Measurements from ENCODE around the gene BTBD7.
A peak's percentile ranks its signal among the peaks of the same experiment; 100 is the strongest.

Gene BTBD7

GRCh38 chr14:93302688-93303581 lies 29.9 kb downstream of the BTBD7 start:
- DNase-seq (ENCODE audit: low spot score) = no peak

DNA sequence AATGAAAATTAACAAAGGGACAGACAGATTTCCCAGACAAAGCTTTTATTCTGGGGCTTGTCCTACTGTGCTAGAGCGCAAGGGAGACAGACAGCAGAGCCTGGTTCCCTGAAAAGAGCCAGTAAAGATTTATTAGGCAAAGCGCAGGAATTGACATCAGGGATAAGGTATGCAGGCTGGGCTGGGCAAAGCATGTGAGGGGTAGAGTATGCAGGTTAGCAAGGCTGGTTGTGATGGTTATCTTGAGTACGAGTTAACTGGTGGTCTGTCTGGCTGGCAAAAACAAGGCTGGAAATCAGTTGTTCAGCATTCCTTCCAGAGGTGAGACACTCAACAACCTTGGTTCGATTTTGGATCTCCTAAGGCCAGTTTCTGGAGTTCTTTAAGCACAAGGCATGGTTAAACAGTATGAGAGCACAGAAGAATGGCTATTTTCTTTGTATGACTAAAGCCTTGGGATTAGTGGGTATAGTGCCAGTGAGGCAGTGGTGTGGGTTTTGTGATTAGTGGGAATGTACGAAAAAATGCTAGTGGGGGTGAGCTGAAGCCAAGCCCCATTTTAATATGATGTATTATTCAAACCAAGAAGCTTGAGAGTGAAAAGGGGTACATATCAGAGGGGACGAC lies 30.9 kb downstream of the BTBD7 start:
- DNase-seq (ENCODE audit: low spot score) = peak; percentile 24

DNA sequence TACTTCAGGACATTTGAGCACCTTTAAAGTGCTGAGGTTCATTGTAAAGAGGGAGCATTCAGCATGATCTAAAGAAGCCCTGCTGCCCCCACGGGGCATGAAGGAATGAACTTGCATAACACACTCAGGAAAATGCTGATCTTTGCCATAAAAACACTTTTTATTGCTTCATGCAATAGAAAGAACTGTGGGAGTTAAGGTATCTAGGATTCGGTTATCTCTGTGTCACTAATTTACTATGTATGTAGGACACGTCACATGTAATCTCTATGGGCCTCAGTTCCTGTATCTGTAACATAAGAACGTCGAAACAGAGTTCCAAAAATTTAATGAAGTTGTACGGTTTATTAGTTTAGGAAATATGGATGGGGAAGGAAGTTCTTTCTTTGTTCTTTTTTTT lies 33.0 kb downstream of the BTBD7 start:
- DNase-seq (ENCODE audit: low spot score) = no peak

GRCh38 chr14:93299416-93299815 lies 33.4 kb downstream of the BTBD7 start:
- DNase-seq (ENCODE audit: low spot score) = no peak

DNA sequence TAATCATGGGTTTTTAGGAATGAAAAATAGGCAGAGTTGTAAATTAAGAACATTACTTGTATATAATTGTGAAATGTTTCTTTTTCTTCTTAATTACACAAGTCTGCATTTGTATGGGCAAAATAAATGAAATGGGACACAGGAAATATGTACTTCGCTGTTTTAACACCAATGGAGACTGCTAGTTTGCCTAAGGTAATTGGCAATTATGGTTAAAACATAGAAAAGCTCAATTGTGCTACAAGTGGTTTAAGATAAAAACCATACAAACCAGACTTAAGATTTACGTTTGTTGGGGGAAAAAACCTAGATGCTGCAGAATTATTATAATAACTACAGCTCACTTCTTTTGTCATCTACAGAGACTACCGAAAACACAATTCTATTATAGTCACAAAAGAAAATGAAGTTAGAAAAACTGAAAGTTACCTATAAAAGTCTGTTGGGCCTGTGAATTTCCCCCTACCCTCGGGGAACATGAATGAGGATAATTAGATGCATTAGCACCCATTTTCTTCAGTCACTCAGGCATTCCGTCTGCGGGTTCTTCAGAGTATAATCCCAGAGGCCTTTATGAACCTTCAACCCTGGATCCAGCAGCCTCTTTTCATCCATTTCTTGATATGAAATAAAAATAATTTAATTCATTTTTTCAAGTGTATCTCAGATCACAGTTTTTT lies 37.2 kb downstream of the BTBD7 start:
- no peak for DNase-seq (ENCODE audit: low spot score)

GRCh38 chr14:93286212-93286890 lies 46.5 kb downstream of the BTBD7 start:
- no peak for DNase-seq (ENCODE audit: low spot score)

GRCh38 chr14:93285044-93285443 lies 47.8 kb downstream of the BTBD7 start:
- DNase-seq (ENCODE audit: low spot score) = peak; percentile 57

- no peak for DNase-seq (ENCODE audit: low spot score)
Measured at GRCh38 chr14:93281937-93282336, 50.9 kb downstream of the BTBD7 start.

DNA sequence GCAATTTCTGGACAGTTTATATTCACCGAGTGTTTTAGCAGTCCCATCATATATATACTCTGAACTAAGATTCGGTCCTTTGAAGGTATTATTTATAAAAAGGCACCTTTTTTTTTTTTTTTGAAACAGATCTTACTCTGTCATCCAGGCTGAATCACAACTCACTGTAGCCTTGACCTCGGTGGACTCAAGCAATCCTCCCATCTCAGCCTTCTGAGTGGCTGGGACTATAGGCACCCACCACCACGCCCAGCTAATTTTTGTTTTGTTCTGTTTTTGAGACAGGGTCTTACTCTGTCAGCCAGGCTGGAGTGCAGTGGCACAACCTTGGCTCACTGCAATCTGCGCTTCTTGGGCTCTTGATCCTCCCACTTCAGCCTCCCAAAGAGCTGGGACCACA lies 52.1 kb downstream of the BTBD7 start:
- DNase-seq (ENCODE audit: low spot score) = no peak

- DNase-seq (ENCODE audit: low spot score) = no peak
Measured at GRCh38 chr14:93276031-93276716, 56.7 kb downstream of the BTBD7 start.

DNA sequence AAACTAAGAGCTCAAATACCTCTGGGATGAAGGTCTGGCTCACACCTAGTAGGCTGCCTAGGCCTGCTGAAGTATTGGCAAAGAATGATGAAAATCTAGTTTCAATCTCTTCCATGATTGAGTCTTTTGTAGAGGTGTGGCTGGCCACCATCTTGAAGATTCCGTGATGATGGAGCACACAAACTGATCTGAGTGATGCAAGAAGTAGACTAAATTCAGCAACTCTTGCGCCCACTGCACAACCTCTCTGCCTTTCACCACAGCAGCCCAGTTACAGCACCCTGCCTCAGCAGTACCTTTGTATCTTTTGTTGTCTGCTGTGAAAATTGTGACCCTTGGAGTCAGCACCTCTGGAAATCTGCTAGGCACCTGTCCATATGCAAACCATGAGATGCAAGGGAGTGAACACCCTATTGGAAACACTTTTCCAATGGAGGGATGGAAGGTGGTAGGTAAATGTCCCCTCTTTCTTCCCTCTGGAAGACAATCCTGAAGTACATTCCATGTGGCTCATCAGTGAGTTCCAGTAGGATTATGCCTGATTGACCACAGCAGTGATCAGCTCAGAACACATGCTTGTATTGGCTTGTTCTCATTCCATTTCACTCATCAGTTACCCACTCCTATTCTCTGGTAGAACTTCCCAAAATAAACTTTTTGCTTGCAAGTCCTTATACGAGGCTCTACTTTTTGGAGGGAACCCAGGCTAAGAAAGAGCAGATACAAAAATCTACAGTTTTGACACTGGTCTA lies 58.6 kb downstream of the BTBD7 start:
- DNase-seq (ENCODE audit: low spot score) = no peak

GRCh38 chr14:93271111-93271510 lies 61.7 kb downstream of the BTBD7 start:
- DNase-seq (ENCODE audit: low spot score) = no peak

- peak; percentile 24 for DNase-seq (ENCODE audit: low spot score)
Measured at GRCh38 chr14:93269341-93270068, 63.3 kb downstream of the BTBD7 start.

DNA sequence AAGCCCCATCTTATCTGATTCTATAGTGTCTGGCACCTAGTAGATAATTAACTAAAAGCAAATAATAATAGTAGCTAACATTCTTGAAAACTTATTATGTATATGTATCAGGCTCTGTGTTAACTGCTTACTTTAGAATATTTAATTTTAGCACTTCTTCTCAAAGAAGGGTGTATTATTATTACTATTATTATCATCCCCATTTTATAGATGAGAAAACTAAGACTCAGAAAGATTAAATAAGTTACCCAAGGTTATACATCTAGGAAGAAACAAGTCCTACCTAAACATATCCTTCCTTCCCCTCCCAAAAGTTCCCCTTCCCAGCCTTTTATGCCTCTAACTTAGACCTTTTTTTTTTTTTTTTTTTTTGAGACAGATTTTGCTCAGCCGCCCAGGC lies 64.4 kb downstream of the BTBD7 start:
- DNase-seq (ENCODE audit: low spot score) = no peak

DNA sequence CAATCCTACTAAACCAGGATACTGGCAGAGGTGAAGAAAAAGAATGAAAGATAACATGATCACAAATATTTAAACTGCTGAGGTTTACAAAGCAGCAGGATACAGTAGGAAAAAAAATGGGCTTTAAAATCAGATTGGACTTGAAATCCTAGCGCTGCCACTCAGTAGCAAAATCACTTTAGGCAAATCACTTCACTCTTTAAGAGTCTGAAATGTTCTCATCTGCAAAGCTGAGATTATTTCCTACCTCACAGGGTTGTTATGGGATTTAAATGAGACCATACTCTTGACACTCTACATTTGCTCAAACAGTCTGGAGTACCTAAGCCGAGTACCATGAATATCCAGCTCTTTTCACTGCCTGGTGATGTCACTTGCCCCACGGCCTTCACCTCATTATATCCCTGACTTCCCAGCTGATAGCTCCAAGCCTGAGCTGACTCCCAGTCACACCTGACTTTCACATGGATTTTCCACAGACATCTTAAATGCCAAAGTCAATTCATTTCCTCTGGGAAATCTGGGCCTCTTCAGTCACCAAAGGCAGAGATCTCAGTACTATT lies 65.6 kb downstream of the BTBD7 start:
- DNase-seq (ENCODE audit: low spot score) = no peak

- no peak for DNase-seq (ENCODE audit: low spot score)
Measured at GRCh38 chr14:93266127-93266526, 66.7 kb downstream of the BTBD7 start.

GRCh38 chr14:93263416-93263815 lies 69.4 kb downstream of the BTBD7 start:
- no peak for DNase-seq (ENCODE audit: low spot score)

DNA sequence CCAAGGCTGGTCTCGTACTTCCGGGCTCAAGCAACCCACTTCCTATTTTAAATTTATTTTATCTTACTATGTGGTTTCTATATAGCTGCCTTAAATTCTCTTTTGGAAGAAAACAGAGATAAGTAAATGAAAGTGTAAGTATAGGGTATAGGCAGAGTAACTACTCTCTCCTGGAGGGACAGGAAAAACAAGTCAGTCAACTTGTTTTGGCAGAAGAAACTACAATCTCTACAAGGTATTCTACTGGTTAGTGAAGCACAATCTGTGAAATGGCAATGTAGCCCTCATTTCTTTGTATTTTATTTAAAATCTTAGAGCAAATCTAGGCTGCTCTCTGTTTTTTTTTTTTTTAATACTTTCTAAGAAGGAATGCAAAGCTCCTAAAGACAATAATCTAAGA lies 70.4 kb downstream of the BTBD7 start:
- no peak for DNase-seq (ENCODE audit: low spot score)

GRCh38 chr14:93249128-93249831 lies 83.6 kb downstream of the BTBD7 start:
- no peak for DNase-seq (ENCODE audit: low spot score)

All from cerebellar cortex (tissue), 1 donor.